ENCODE measurements around the gene MRPS15.

MRPS15 gene

DNA sequence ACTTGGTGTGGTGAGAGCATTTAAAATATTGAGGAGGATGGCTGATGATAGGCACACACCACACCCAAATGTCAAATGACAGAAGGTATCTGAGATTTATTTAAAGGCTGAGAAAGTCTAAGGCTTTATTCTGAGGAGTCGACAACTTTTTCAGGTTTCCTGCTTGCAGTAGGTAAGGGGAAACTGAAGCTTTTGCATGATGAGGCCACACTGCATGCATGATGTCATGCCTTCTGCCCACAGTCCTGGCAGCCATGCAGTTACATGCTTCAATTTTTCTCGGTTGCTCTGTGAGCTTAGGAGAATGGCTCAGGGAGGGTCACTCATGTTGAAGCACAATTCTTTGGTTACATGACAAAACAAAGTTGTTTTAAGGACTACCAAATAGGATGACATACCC, 20.9 kb downstream of the MRPS15 start:
- TF ChIP-seq, protein P1, sequence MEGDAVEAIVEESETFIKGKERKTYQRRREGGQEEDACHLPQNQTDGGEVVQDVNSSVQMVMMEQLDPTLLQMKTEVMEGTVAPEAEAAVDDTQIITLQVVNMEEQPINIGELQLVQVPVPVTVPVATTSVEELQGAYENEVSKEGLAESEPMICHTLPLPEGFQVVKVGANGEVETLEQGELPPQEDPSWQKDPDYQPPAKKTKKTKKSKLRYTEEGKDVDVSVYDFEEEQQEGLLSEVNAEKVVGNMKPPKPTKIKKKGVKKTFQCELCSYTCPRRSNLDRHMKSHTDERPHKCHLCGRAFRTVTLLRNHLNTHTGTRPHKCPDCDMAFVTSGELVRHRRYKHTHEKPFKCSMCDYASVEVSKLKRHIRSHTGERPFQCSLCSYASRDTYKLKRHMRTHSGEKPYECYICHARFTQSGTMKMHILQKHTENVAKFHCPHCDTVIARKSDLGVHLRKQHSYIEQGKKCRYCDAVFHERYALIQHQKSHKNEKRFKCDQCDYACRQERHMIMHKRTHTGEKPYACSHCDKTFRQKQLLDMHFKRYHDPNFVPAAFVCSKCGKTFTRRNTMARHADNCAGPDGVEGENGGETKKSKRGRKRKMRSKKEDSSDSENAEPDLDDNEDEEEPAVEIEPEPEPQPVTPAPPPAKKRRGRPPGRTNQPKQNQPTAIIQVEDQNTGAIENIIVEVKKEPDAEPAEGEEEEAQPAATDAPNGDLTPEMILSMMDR (conservative IDR thresholded peaks at IDR 0.05; ENCODE audit: low read depth, low read length), result no peak
- Histone ChIP-seq H3K4me2 (no peak overlapping the region), H3K4me1 (ENCODE audit: low read depth, poor library complexity, severe bottlenecking) (no peaks in the 10 kb centered on the region), H2AFZ (ENCODE audit: low read depth) (no peak overlapping the region), H3K27ac (no peak overlapping the region), H3K4me3 (IDR thresholded peaks at IDR 0.05; ENCODE audit: insufficient read depth, low read depth, low read length) (no peak overlapping the region), H3K79me2 (ENCODE audit: insufficient read depth, low read depth) (no peaks in the 10 kb centered on the region), H3K9ac (no peak overlapping the region), H3K36me3 (ENCODE audit: insufficient read depth) (no peaks in the 10 kb centered on the region), H4K20me1 (ENCODE audit: insufficient read depth) (no peaks in the 10 kb centered on the region), H3K27me3 (ENCODE audit: insufficient read depth, low read depth) (no peaks in the 10 kb centered on the region)

- no peak overlapping the region for H3K9ac ChIP-seq
Measured at GRCh38 chr1:36442337-36442736, 21.8 kb downstream of the MRPS15 start.

GRCh38 chr1:36440646-36441045, 23.5 kb downstream of the MRPS15 start:
- peaks cover 11% of the 10 kb centered on the region for H3K4me1 ChIP-seq (ENCODE audit: low read depth, poor library complexity, severe bottlenecking)
- no peak overlapping the region for H3K4me3 ChIP-seq (IDR thresholded peaks at IDR 0.05; ENCODE audit: insufficient read depth, low read depth, low read length)
- H3K36me3 ChIP-seq (ENCODE audit: insufficient read depth), result no peaks in the 10 kb centered on the region
- H3K4me2 ChIP-seq, result no peak overlapping the region
- H2AFZ ChIP-seq (ENCODE audit: low read depth), result no peak overlapping the region
- no peaks in the 10 kb centered on the region for H3K79me2 ChIP-seq (ENCODE audit: insufficient read depth, low read depth)
- H3K27me3 ChIP-seq (ENCODE audit: insufficient read depth, low read depth), result no peaks in the 10 kb centered on the region
- no peak overlapping the region for H3K9ac ChIP-seq
- TF ChIP-seq, protein P1 (conservative IDR thresholded peaks at IDR 0.05; ENCODE audit: low read depth, low read length), result no peak
- H3K27ac ChIP-seq, result no peak overlapping the region
- H4K20me1 ChIP-seq (ENCODE audit: insufficient read depth), result no peaks in the 10 kb centered on the region

More at GRCh38 chr1:36442337-36442736, 21.8 kb downstream of the MRPS15 start:
- H3K4me2 ChIP-seq, result no peak overlapping the region
- TF ChIP-seq, protein P1 (conservative IDR thresholded peaks at IDR 0.05; ENCODE audit: low read depth, low read length), result no peak
- no peaks in the 10 kb centered on the region for H3K79me2 ChIP-seq (ENCODE audit: insufficient read depth, low read depth)
- no peak overlapping the region for H3K27ac ChIP-seq
- H4K20me1 ChIP-seq (ENCODE audit: insufficient read depth), result no peaks in the 10 kb centered on the region
- H3K27me3 ChIP-seq (ENCODE audit: insufficient read depth, low read depth), result no peaks in the 10 kb centered on the region
- H3K4me3 ChIP-seq (IDR thresholded peaks at IDR 0.05; ENCODE audit: insufficient read depth, low read depth, low read length), result no peak overlapping the region
- no peaks in the 10 kb centered on the region for H3K36me3 ChIP-seq (ENCODE audit: insufficient read depth)
- no peak overlapping the region for H2AFZ ChIP-seq (ENCODE audit: low read depth)
- H3K4me1 ChIP-seq (ENCODE audit: low read depth, poor library complexity, severe bottlenecking), result peaks cover 1% of the 10 kb centered on the region

- no peaks in the 10 kb centered on the region for H3K79me2 ChIP-seq (ENCODE audit: insufficient read depth, low read depth)
- TF ChIP-seq, protein P1 (conservative IDR thresholded peaks at IDR 0.05; ENCODE audit: low read depth, low read length), result no peak
- H3K9ac ChIP-seq, result no peak overlapping the region
- H3K4me2 ChIP-seq, result no peak overlapping the region
- H2AFZ ChIP-seq (ENCODE audit: low read depth), result no peak overlapping the region
- H3K4me3 ChIP-seq (IDR thresholded peaks at IDR 0.05; ENCODE audit: insufficient read depth, low read depth, low read length), result no peak overlapping the region
- H3K27ac ChIP-seq, result no peak overlapping the region
- no peaks in the 10 kb centered on the region for H3K27me3 ChIP-seq (ENCODE audit: insufficient read depth, low read depth)
- no peaks in the 10 kb centered on the region for H4K20me1 ChIP-seq (ENCODE audit: insufficient read depth)
- H3K36me3 ChIP-seq (ENCODE audit: insufficient read depth), result no peaks in the 10 kb centered on the region
- H3K4me1 ChIP-seq (ENCODE audit: low read depth, poor library complexity, severe bottlenecking), result peaks cover 11% of the 10 kb centered on the region
Measured at GRCh38 chr1:36440044-36440443, 24.1 kb downstream of the MRPS15 start.

Data from KMS-11 (cell line).